Keratinocyte (primary cell): Measurements from ENCODE around the gene CXCL10. TPM values are rescaled to one million over a fixed set of nuclear protein-coding genes. Genes with fewer than 3 reads are reported as not detected.

ENCODE experiments used
- DNase-seq: peaks from one replicate; pipeline ENCODE4 v3.0.0-alpha.2; 2011; ENCODE audit warnings: low read depth, missing footprints, low spot score
- FAIRE-seq: peaks from 2 replicates; lab custom pipeline; 2011; peaks lifted over from hg19 to GRCh38; lab: Jason Lieb, UNC
- H2AFZ ChIP-seq: 2 replicates; pipeline ENCODE4 v1.6.0; 2012; ENCODE audit warnings: low read length, control low read depth, inconsistent platforms; ENCODE audit not compliant: control insufficient read depth
- H3K27ac ChIP-seq: 2 replicates; pipeline ENCODE4 v1.5.1; 2011; ENCODE audit warnings: low read length; ENCODE audit not compliant: control insufficient read depth, insufficient read depth
- H3K27me3 ChIP-seq: 3 replicates; pipeline ENCODE4 v1.6.0; 2011; ENCODE audit warnings: low read length; ENCODE audit not compliant: control insufficient read depth, insufficient read depth; ENCODE audit errors: extremely low read depth
- H3K36me3 ChIP-seq, 2 experiments: 2 replicates in 1 of 2; 3 replicates in 1 of 2; pipeline ENCODE4 v1.5.1; 2011; ENCODE audit warnings: low read length in 2 of 2, mild to moderate bottlenecking in 1 of 2; ENCODE audit not compliant: control insufficient read depth in 2 of 2, insufficient read depth in 2 of 2; ENCODE audit errors: extremely low read depth in 1 of 2
- H3K4me1 ChIP-seq: 3 replicates; pipeline ENCODE4 v1.5.1; 2011; ENCODE audit warnings: low read length; ENCODE audit not compliant: control insufficient read depth, insufficient read depth; ENCODE audit errors: extremely low read depth
- H3K4me2 ChIP-seq: 3 replicates; pipeline ENCODE4 v1.6.0; 2011; ENCODE audit warnings: low read depth, low read length; ENCODE audit not compliant: control insufficient read depth, insufficient read depth; ENCODE audit errors: extremely low read depth
- H3K4me3 ChIP-seq, 3 experiments: fragments of 200-600 bp in 1 of 3; sonication (generic) in 1 of 3; 2 replicates in 2 of 3; 3 replicates in 1 of 3; pipeline ENCODE4 v1.5.1; 2011 to 2016; ENCODE audit warnings: low read length in 3 of 3, mild to moderate bottlenecking in 3 of 3, control low read depth in 2 of 3, inconsistent platforms in 1 of 3, low read depth in 1 of 3, mixed read lengths in 1 of 3, mixed run types in 1 of 3, moderate library complexity in 1 of 3; ENCODE audit not compliant: control insufficient read depth in 2 of 3, insufficient read depth in 2 of 3; ENCODE audit errors: extremely low read depth in 1 of 3
- H3K79me2 ChIP-seq: 2 replicates; pipeline ENCODE4 v1.6.0; 2012; ENCODE audit warnings: low read length; ENCODE audit not compliant: control insufficient read depth, insufficient read depth
- H3K9ac ChIP-seq: 3 replicates; pipeline ENCODE4 v1.6.0; 2011; ENCODE audit warnings: low read length; ENCODE audit not compliant: control insufficient read depth, insufficient read depth; ENCODE audit errors: extremely low read depth
- H3K9me1 ChIP-seq: 3 replicates; pipeline ENCODE4 v1.6.0; 2011; ENCODE audit warnings: low read length; ENCODE audit not compliant: control insufficient read depth, insufficient read depth; ENCODE audit errors: extremely low read depth
- H3K9me3 ChIP-seq: 2 replicates; pipeline ENCODE4 v1.5.1; 2012; ENCODE audit warnings: low read depth, low read length; ENCODE audit not compliant: control insufficient read depth
- H4K20me1 ChIP-seq: 3 replicates; pipeline ENCODE4 v1.6.0; 2011; ENCODE audit warnings: low read length; ENCODE audit not compliant: control insufficient read depth, insufficient read depth; ENCODE audit errors: extremely low read depth
- CTCF ChIP-seq, 3 experiments: IDR thresholded peaks in 1 of 3; conservative IDR thresholded peaks in 1 of 3; optimal IDR thresholded peaks in 1 of 3; 2 replicates in 2 of 3; 3 replicates in 1 of 3; pipeline versions ENCODE3 to v1.5.1; 2011; ENCODE audit warnings: low read length in 3 of 3, mild to moderate bottlenecking in 3 of 3, moderate library complexity in 2 of 3, control low read depth in 1 of 3, inconsistent platforms in 1 of 3; ENCODE audit not compliant: insufficient read depth in 2 of 3; ENCODE audit errors: extremely low read depth in 1 of 3
- EZH2 ChIP-seq: IDR thresholded peaks from one replicate; pipeline ENCODE4 v1.6.1; 2012; ENCODE audit warnings: inconsistent platforms, mild to moderate bottlenecking, low read length, moderate library complexity
- dilution Hi-C: fragments of 300-500 bp; cut with MboI; formaldehyde crosslinking; loops from one replicate; pipeline ENCODE4 v1.7.0; 2020; ENCODE audit warnings: low sequenced_read_pairs; ENCODE audit not compliant: extremely low pct_ligation_motif_present
- polyA plus RNA-seq, 5 experiments: library from polyadenylated mRNA; depleted of rRNA in 3 of 5; stranded (reverse) in 3 of 5; stranded (forward) in 1 of 5; unstranded in 1 of 5; fragments of >200 nt; gene quantifications; 1 replicate in 1 of 5; 2 replicates in 3 of 5; 3 replicates in 1 of 5; pipeline versions ENCODE4 v1.2.1 to v1.2.3, GENCODE V29; 2011 to 2012; ENCODE audit warnings: missing spikeins in 2 of 5, low read depth in 1 of 5, low replicate concordance in 1 of 5

The CXCL10 gene
- polyA plus RNA-seq, 1 donor (not counting 4 experiments of a cell fraction or from before 2014, with no cell fraction given): 0.72 TPM

GRCh38 chr4:76024065-76024464, 768 bp upstream of the CXCL10 start:
- no peak for FAIRE-seq
- Histone ChIP-seq H3K4me1 (peaks cover 7% of the 10 kb centered on the region), H4K20me1 (no peaks in the 10 kb centered on the region), H3K36me3 (no peaks in the 10 kb centered on the region), H3K79me2 (no peaks in the 10 kb centered on the region), H3K4me3 (no peak overlapping the region), H3K9me1 (no peaks in the 10 kb centered on the region), H3K9ac (no peak overlapping the region), H3K27me3 (no peaks in the 10 kb centered on the region), H2AFZ (no peak overlapping the region), H3K27ac (no peak overlapping the region), H3K4me2 (no peak overlapping the region), H3K9me3 (no peaks in the 10 kb centered on the region)
- no peak for TF ChIP-seq EZH2
- no peak for TF ChIP-seq CTCF (optimal IDR thresholded peaks at IDR 0.05 in 1 of 3, IDR thresholded peaks at IDR 0.05 in 1 of 3, conservative IDR thresholded peaks at IDR 0.05 in 1 of 3; ENCODE audit: extremely low read depth in 1 of 3, insufficient read depth in 2 of 3, low read length in 3 of 3)
- DNase-seq: no peak
- dilution Hi-C loops: no loop called here

GRCh38 chr4:76022677-76023076, 620 bp downstream of the CXCL10 start:
- Histone ChIP-seq H3K27me3 (no peaks in the 10 kb centered on the region), H3K9me1 (no peaks in the 10 kb centered on the region), H3K36me3 (no peaks in the 10 kb centered on the region), H3K79me2 (no peaks in the 10 kb centered on the region), H3K4me1 (no peaks in the 10 kb centered on the region), H2AFZ (no peak overlapping the region), H3K27ac (no peak overlapping the region), H4K20me1 (no peaks in the 10 kb centered on the region), H3K9me3 (no peaks in the 10 kb centered on the region), H3K4me3 (no peak overlapping the region), H3K4me2 (no peak overlapping the region), H3K9ac (no peak overlapping the region)
- no peak for TF ChIP-seq EZH2
- no peak for TF ChIP-seq CTCF (optimal IDR thresholded peaks at IDR 0.05 in 1 of 3, IDR thresholded peaks at IDR 0.05 in 1 of 3, conservative IDR thresholded peaks at IDR 0.05 in 1 of 3; ENCODE audit: extremely low read depth in 1 of 3, insufficient read depth in 2 of 3, low read length in 3 of 3)
- FAIRE-seq (no peak), DNase-seq (no peak)
- dilution Hi-C loops: no loop called here
